ENCODE measurements around the gene ENOX1.
A peak's percentile ranks its signal among the peaks of the same experiment; 100 is the strongest.

The ENOX1 gene

GRCh38 chr13:43484432-43485225 is 302.1 kb downstream of the ENOX1 start:
- peak; percentile 66 for DNase-seq (ENCODE audit: low spot score)

DNA sequence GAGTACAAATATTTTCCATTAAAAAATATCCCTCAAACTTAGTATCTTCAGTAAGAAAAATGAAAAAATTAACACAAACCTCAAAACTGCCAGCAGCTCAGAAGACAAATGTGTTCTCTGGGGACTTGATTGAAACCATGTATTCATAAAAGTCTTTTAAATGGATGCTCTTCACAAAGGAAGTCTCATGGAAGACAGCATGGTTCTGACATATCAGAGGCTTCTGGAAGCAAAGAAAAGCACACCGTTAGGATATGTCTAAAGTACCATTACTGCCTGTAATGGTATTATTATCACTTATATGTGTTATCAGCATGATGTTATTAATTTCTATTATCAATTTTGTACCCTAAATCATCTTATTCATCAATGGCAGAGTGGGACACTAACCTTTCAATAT is 302.8 kb downstream of the ENOX1 start:
- no peak for DNase-seq (ENCODE audit: low spot score)

DNA sequence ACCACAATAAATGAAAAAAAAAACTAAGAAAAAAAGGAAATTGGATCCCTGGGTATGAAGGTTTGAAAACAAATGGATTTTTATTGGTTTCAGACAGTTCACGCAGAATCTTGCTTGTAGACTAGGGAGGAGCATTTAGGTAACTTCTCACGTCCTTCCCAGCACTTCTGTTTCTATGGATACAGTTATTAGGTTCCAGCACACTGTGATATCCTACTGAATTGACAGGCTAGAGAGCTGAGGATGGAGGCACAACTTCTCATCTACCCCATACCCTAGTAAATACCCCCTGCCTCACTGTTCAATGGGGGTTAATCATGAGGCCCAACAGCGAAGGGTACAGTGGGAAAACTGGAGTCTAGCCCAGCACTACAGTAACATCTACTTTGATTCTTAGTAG is 304.1 kb downstream of the ENOX1 start:
- DNase-seq (ENCODE audit: low spot score), result no peak

- DNase-seq (ENCODE audit: low spot score), result no peak
These were observed 304.7 kb downstream of the ENOX1 start for GRCh38 chr13:43482026-43482425.

- no peak for DNase-seq (ENCODE audit: low spot score)
These were observed 307.9 kb downstream of the ENOX1 start for GRCh38 chr13:43478902-43479301.

- DNase-seq (ENCODE audit: low spot score), result no peak
These were observed 308.6 kb downstream of the ENOX1 start for GRCh38 chr13:43478211-43478610.

DNA sequence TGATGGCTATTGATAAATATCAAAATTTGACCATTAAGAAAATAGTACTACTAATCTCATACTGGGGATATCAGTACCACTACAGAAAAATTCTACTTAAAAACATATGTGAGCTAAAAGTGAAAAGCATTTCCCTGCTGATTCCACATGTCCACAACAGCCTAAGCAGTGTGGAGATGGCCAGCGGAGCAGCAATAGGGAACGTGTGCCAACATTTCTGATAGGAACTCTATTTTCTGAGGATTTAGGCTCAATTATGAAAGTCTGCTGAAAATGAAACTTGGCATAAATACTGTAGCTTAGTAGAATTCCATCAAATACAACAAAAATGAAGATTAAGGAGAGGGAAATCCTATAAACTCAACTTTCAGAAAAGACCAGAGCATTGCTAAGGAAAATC is 311.6 kb downstream of the ENOX1 start:
- DNase-seq (ENCODE audit: low spot score), result no peak

DNA sequence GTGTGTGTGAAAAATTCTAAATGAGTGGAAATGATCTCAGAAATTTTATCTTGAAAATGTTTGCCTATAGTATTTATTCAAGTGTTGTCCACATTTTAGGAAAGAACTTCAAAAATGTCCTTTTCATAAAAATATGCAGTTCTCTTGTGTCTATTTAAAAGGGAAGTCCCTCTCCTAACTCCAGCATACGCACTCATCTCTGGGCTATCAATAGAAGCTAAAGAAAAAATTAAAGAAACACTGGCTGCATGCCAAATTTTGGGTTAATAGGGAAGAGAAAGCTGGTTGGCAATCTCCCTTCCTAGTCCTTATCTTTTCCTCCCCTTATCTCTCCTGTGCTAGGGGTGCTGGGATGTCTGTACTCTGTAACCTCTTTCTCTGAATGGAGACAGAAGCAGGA is 313.3 kb downstream of the ENOX1 start:
- DNase-seq (ENCODE audit: low spot score), result peak; percentile 57

DNA sequence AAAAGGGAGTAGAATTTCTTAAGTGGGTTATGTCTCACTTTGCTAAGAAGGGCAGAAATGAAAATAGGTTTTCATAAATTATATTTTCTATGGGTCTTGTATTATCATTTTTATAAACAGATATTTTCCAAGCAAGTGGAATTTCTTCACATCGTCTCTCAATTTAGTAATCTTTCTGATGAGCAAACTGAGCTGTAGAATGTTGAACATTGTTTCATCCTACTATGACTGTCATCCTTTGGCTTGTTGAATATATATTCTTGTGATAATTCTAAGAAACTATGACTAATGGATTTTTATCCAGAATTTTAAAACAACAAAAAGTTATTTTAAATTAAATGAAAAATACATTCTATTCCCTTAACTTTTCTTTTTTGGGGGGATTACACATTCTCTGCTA is 313.8 kb downstream of the ENOX1 start:
- peak; percentile 38 for DNase-seq (ENCODE audit: low spot score)

GRCh38 chr13:43472339-43472738 is 314.4 kb downstream of the ENOX1 start:
- peak; percentile 57 for DNase-seq (ENCODE audit: low spot score)

DNA sequence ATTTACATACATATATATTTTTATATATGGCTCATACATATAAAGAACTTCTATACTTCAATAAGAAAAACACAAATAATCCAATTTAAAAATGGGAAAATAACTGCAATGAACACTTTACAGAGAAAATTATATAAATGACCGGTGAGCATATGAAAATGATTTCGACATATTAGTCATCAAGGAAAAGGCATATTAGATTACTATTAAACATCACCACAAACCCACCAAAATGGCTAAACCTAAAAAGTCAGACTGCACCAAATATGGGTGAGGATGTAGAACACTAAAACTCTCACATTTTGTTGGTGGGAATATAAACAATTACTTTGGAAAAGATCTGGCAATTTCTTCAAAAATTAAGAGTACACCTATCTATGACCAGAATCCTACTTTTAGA is 316.2 kb downstream of the ENOX1 start:
- no peak for DNase-seq (ENCODE audit: low spot score)

DNA sequence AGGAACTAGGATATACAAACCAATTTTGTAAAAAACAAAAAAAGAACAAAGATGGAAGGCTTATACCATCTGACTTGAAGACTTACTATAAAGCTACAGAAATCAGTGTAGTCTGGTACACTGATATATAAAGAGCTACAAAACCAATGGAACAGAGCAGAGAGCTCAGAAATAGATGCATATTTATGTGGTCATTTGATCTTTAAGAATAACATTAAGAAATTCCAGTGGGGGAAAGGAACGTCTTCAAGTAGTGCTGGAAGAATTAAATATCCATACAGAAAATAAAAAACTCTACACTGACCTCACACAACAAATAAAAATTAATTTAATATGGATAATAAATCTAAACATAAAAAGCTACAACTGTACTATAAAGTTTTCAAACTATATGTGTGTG is 317.0 kb downstream of the ENOX1 start:
- DNase-seq (ENCODE audit: low spot score), result no peak

- DNase-seq (ENCODE audit: low spot score), result no peak
These were observed 322.1 kb downstream of the ENOX1 start for GRCh38 chr13:43464578-43465264.

- DNase-seq (ENCODE audit: low spot score), result peak; percentile 67
These were observed 338.0 kb downstream of the ENOX1 start for GRCh38 chr13:43448605-43449336.

DNA sequence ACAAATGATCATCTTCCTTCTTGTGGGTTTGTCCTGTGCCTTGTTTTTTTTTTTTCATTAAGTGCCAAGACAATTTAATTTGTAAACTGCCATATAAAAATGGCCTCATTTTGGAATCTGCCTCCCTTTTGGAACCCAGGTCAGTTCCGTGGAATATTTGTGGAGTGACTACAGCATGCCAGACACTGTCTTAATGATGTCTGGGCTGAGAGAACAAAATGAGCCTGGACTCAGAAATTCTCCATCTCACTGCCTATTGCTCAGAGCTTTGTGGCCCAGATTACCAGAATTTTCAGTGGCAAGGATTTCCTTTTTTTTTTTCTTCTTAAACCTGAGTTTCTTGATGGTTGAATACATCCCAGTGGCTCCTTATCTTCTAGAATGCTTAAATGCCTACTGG is 340.6 kb downstream of the ENOX1 start:
- DNase-seq (ENCODE audit: low spot score), result no peak

DNA sequence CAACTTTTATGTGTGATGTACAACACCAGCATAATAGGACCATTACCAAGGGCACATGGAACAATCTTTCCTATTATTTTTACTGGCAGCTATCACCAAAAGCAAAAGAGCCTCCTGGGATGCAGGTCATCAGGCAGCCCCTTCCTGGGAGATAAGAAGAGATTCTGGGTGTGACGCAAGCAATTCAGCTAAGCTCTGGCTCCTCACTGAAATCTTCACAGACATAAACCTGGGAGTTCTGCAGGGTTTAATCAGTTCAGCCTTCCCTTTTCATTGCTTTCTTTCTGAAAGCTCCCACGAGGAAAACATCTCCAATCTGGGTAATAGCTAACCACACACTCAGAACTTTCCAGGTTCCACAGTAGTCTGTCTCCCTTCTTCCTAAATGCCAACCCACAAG is 341.1 kb downstream of the ENOX1 start:
- no peak for DNase-seq (ENCODE audit: low spot score)

DNA sequence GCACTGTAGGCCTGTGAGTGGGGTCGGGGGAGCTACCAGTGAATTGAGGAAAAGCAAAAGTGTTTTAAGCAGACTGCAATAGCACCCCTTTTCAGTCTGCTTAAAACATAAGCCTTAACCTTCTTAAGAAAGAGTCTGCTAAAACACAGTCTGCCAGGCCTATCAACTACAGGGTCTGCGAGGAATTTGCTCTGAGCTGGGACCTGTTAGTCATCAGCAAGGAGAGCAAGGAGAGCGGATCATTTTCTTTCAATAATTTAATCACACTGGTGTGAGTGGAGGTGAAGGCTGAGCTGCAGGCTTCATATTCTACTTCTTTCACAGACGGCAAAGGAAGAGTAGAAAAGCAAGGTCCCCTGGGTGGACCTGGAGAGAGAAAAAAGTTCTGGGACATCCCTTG is 342.7 kb downstream of the ENOX1 start:
- no peak for DNase-seq (ENCODE audit: low spot score)

- no peak for DNase-seq (ENCODE audit: low spot score)
These were observed 344.8 kb downstream of the ENOX1 start for GRCh38 chr13:43441899-43442499.

DNA sequence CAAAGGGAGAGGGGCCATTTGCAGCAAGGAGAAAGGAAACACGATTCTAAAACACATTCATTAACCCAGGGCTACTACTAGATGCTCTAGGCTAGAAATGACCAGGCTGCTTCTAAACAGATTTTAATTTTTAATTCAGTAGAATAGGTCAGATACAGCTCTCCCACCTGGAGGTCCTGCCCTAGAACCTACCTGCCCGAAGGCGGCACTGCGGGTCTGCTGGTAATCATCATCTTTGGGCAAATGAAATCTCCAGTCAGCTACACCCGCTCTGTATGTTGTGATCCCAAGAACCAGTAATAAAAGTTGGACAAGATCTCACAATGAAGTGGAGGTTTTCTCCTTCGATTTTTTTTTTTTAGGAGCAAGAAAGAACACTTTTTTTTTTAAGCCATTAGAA is 345.3 kb downstream of the ENOX1 start:
- no peak for DNase-seq (ENCODE audit: low spot score)

DNA sequence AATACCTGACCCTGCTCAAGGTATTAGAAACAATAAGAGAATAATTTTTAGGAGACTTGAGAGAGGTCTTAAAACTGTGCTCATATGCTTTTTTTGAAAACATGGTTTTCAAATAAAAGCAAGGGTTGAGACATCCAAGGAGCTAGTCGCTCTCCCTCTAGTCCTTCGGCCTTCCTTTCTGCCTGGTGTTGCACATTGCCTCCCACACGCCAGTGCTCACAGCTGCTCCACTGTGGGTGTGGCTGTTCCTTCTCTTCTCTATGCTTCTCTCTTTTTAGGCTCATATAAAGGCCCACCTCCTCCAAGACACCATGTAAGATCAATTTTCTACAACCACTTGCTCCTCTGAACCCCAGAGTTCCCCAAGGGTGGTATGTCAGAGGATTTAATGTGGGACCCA is 352.6 kb downstream of the ENOX1 start:
- DNase-seq (ENCODE audit: low spot score), result no peak

DNA sequence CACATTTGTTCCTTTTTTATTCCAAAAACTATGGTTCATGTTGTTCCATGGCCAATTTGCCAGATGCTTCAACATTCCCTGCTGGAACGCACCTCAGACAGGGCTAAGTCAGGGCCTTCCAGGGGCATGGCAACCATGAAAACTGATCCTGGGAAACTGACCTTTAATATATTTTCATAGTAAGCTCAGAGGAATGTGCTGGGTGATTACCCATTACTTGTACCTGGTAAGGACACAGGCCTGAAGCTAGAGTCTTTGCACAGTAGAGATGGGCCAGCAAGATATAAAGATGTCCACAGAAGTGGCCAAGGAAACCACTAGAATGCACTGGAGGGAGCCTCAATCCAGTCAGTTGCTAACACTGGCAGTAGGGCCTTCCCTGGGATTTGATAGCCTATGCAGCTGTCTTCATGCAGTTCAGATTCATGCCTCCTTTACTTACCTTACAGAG is 353.1 kb downstream of the ENOX1 start:
- DNase-seq (ENCODE audit: low spot score), result no peak

- DNase-seq (ENCODE audit: low spot score), result no peak
These were observed 353.8 kb downstream of the ENOX1 start for GRCh38 chr13:43432958-43433357.

DNA sequence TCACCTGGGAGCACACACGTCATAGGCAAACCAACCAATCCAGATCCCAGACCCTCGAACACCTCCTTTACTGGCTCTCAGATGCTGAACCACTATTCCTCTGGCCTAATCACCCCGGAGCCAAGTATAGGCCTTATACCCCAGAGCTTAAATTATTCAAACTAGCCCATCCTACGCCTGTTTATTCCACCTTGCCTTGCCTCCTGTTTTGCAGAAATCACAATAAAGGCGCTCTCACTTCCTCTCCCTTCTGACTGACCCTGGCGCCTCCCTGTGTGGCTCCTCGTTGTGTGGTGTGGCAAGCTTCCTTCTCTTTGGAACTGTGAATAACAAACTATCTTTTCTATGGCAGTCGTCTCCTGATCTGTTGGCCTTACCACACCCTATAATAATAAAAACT is 354.9 kb downstream of the ENOX1 start:
- no peak for DNase-seq (ENCODE audit: low spot score)
